HG03342 (cell line): Measurements from ENCODE around the gene SLCO6A1.
A peak's percentile ranks its signal among the peaks of the same experiment; 100 is the strongest.

Experiments used
- ATAC-seq: cut with Tn5 transposase; IDR thresholded peaks from one replicate; pipeline ENCODE4 v1.9.1; 2021; ENCODE audit warnings: mild to moderate bottlenecking, moderate library complexity; ENCODE audit not compliant: unreplicated experiment

SLCO6A1 gene

GRCh38 chr5:102481054-102481715, 17.6 kb downstream of the SLCO6A1 start:
- no peak for ATAC-seq

- peak; percentile 95 for ATAC-seq
Observed at GRCh38 chr5:102453716-102454115, 45.1 kb downstream of the SLCO6A1 start.

- no peak for ATAC-seq
Observed at GRCh38 chr5:102451082-102451481, 47.7 kb downstream of the SLCO6A1 start.

- ATAC-seq, result no peak
Observed at GRCh38 chr5:102450313-102450990, 48.3 kb downstream of the SLCO6A1 start.

GRCh38 chr5:102433473-102433872, 65.3 kb downstream of the SLCO6A1 start:
- ATAC-seq, result no peak

GRCh38 chr5:102421647-102422046, 77.2 kb downstream of the SLCO6A1 start:
- ATAC-seq, result no peak

GRCh38 chr5:102418531-102418930, 80.3 kb downstream of the SLCO6A1 start:
- ATAC-seq, result no peak

GRCh38 chr5:102414448-102414847, 84.4 kb downstream of the SLCO6A1 start:
- ATAC-seq, result no peak

- no peak for ATAC-seq
Observed at GRCh38 chr5:102388235-102388634, 110.6 kb downstream of the SLCO6A1 start.

- ATAC-seq, result no peak
Observed at GRCh38 chr5:102385365-102385764, 113.4 kb downstream of the SLCO6A1 start.

GRCh38 chr5:102380174-102380573, 118.6 kb downstream of the SLCO6A1 start:
- no peak for ATAC-seq

GRCh38 chr5:102375876-102376275, 122.9 kb downstream of the SLCO6A1 start:
- ATAC-seq, result no peak

GRCh38 chr5:102375272-102375671, 123.5 kb downstream of the SLCO6A1 start:
- ATAC-seq, result no peak

- ATAC-seq, result no peak
Observed at GRCh38 chr5:102368392-102368791, 130.4 kb downstream of the SLCO6A1 start.

GRCh38 chr5:102341681-102342288, 157.0 kb downstream of the SLCO6A1 start:
- ATAC-seq, result no peak

- no peak for ATAC-seq
Observed at GRCh38 chr5:102324714-102325113, 174.1 kb downstream of the SLCO6A1 start.
